Kidney tubule cell (primary cell): ENCODE results near the gene PTCSC3.
"Not testable (repeated sequence)": the region's sequence is repeated elsewhere in the genome, so short reads cannot be mapped to it uniquely, and the experiment has no call there.

ENCODE experiments used
- DNase-seq: peaks from one replicate; pipeline ENCODE4 v3.0.0-alpha.2; 2018; ENCODE audit warnings: low spot score

PTCSC3 gene

DNA sequence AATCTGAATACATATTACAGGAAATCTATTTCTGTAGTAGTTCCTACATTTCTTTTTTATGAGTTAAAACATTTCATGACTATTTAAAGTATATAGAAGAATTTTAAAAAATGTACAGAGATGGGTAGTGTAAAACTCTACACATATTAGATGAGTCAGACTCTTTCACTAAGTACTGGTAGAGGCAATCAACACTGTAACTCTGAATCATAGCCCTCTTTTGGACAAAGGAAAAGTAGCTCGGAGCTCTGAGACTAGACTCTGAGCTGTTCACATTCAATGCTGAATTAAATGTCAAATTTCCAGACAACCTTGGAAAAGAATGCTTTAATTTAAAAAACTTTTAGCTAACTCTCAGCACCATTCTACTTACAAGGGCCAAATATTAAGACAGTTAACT, 3.4 kb downstream of the PTCSC3 start:
- peak; percentile 8 for DNase-seq

DNA sequence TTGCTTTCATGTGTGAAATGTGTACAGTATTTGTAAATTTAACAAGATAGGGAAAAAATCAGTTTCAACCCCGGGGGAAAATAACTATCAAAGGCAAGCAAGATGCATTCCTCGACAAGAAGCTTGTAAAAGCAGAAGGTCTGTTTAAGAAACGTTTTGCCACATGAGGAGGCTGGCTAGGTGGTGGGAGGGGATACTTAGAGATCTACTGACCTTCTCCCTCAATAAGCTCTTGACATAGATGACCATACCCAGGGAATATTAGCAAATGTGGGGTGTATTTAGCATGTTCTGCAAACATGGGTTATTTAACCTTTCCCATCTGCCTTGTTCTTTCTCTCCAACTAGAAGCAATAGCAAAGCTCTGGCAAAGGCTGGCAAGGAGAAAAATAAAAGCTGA, 4.9 kb downstream of the PTCSC3 start:
- DNase-seq = no peak

DNA sequence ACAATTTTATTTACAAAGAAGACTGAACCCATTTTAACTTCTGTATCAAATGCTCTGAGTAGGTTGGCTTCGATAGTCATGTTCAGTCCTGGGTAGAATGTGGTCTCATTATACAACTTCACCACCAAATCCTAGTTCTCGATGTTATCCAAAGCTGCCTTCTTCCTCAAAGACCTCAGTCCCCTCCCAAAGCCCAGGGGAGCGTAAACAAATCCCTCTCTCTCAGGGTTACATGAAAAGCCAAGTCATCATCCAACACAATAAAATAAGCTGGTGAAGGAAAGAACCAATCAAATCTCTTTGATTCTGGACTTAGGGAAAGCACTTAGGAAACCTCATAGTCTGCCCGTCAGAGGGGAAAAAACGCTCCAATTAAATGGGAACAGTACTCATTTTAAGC, 9.1 kb downstream of the PTCSC3 start:
- no peak for DNase-seq

DNA sequence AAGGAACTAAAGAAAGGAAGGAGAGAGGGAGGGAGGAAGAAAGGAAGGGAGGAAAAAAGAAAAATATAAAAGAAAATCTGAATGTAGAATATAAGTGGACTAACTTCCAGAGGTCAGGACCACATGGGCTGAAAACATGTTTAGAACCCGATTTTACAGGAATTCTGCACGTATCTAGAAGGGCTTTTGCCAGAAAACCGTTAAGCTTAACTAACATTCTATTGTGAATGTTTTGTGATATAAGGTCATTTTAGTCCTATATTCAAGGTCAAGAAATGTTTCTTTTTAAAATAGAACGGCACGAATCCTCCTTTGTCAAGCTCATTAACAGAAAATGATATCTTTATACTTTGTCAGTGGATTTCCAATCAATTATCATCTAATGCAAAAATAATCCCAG, 13.1 kb downstream of the PTCSC3 start:
- no peak for DNase-seq

DNA sequence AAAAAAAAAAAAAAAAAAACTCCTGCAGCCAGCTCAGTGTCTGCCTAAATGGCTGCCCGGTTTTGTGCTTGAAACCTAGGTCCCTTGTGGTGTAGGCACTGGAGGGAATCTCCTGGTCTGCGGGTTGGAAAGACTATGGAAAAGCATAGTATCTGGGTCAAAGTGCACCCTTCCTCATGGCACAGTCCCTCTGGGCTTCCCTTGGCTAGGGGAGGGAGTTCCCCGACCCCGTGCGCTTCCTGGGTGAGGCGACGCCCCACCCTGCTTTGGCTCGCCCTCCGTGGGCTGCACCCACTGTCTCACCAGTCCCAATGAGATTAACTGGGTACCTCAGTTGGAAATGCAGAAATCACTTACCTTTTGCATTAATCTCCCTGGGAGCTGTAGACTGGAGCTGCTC, 14.3 kb downstream of the PTCSC3 start:
- no peak for DNase-seq

DNA sequence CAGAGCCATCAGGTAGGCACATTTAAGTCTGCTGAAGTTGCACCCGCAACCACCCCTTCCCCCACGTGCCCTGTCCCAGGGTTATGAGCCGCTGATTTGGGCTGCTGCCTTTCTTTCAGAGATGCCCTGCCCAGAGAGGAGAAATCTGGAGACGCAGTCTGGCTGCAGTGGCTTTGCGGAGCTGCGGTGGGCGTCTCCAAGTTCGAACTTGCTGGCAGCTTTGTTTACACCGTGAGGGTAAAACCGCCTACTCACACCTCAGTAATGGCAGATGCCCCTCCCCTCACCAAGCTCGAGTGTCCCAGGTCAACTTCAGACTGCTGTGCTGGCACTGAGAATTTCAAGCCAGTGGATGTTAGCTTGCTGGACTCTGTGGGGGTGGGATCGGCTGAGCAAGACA, 14.7 kb downstream of the PTCSC3 start:
- peak; percentile 23 for DNase-seq

DNA sequence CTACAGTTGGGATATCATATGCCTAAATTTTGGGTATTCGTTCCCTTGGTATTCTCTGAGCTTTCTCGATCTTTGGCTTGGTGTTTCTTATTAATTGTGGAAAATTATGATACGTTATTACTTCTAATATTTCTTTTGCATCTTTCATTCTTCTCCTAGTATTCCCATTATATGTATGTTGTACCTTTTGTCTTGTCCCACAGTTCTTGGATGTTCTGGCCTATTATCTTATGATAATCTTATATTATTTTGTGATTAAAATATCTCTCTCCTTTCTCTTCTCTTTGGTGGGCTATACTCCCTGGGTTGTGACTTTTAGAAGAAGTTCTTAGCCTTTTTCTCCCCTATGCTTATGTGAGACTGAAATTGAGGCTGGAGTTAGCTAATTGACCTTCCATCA, 25.2 kb downstream of the PTCSC3 start:
- DNase-seq = no peak

DNA sequence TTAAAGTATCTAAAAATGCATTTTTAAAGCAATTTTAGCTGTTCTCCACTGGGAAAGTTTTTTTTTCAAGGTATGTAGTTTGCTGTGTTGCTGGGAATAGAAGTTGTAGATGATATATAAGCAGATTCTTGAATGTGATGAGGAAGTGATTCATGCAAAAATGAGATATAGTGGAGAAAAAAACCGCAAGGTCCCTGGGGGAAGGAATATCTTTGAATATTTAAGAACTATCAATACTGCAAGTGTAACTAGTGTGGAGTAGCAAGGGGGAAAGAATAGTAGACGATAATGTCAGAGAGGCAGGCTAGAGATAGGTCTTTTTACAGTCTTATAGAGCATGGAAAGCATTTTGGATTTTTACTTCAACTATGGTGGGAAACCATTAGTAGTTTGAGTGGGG, 42.5 kb downstream of the PTCSC3 start:
- no peak for DNase-seq

DNA sequence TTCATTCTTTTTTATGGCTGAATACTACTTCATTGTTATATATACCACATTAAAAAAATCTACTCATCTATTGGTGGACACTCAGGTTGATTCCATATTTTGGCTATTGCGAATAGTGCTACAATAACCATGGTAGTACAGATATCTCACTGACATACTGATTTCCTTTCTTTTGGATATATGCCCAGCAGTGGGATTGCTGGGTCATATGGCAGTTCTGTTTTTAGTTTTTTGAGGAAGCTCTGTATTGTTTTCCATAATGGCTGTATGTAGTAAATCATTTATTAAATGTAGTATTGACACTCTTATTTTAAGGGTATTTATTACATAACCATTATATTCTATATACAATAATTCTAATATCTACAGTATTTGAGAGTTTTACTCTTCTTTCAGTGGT, 43.7 kb downstream of the PTCSC3 start:
- no peak for DNase-seq

DNA sequence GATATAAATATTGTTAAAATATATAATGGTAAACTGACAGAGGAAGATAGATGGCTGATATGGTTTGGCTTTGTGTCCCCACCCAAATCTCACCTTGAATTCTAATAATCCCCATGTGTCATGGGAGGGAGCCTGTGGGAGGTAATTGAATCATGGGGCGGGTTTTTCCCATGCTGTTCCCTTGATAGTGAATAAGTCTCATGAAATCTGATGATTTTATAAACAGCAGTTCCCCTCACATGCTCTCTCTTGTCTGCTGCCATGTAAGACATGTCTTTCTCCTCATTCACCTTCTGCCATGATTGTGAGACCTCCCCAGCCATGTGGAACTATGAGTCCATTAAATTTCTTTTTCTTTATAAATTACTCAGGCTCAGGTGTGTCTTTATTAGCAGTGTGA, 46.3 kb downstream of the PTCSC3 start:
- no peak for DNase-seq

DNA sequence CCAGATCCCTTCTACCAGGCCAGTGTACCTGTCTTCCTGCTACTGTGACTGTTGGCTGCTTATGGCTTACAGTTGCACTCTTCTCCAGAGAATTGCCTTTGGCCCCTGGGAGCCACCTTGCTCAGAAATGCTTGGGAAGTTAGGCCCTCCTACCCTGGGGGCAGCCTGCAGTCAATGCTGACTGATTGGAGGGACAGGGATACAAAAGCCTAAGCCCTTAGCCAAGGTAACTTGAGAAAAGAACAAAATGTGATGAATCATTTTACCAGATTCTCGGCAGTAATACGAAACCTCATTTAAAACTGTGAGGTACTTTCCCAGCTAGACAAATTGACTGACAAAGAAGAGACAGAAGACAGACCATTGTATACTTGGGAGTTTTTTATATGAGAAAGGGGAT, 47.3 kb downstream of the PTCSC3 start:
- DNase-seq = peak; percentile 37

DNA sequence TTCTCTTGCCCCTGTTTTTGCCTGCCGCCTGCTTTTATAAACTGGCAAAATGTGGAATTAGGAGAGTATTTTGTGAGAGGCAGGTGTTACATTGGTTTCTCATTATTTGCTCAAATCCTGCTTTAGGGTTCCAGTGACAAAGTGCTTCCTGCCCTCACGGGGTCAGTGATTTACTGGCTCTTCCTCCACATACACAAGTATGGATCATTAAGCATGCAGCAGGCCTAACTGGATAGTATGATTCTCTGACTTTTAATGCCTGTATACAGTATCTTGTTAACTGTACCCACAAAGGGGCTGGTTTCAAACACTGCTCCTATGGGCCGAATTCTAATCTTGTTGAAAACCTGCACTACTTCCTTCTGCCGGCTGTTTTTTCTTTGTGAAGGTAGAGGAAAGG, 63.2 kb downstream of the PTCSC3 start:
- DNase-seq = peak; percentile 27

DNA sequence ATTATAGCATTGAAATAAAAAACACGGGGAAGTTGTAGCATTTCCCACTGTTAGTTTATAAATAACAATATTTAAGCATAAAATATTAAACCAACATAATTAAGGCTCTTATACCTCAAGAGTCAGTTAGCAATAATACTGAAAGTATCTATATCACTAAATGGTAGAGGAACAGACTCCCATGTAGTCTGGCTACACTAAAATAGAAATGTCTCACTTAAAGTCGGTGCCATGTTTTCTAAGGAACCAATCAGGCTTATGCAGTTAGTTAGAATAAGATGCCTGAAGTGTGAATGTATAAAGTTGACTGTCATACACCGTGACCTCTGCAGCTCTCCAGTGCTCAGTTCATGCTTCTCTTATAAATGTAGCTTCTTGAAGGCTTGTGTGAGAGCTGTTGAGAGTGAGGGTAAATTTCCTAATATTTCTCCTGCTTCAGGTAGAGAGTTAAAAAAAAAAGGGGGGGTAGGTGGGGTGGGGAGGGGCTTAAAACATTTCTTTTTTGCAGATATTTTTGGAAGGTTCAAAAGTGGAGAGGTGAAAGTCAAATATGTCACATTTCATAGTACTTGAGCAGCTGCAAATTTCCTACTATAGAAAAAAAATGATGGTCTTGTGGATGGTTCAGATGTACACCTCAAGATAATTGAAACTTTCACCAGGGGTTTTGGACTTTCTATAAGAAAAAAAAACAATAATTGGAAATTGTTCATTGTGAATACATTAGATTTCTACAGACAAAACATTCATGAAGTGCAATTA, 64.5 kb downstream of the PTCSC3 start:
- DNase-seq = no peak

DNA sequence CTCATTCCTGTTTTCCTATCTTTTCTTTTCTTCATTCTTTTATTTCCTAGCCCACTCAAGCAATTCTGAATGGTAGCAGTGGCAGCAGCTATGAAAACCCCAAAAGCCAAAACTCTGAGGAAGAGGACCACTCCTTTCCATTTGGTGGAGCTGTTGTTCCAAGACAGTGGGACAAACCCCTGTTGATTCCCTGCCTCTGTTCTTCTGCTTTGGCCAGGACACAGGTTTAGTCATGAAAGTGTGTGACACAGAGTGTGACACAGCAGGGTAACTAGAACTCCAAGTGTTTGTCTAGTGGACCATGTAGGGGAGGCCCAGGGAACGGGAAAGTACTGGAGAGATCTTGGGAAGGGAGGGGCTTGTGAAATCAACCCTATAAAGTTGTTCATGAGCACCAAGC, 71.1 kb downstream of the PTCSC3 start:
- peak; percentile 91 for DNase-seq

DNA sequence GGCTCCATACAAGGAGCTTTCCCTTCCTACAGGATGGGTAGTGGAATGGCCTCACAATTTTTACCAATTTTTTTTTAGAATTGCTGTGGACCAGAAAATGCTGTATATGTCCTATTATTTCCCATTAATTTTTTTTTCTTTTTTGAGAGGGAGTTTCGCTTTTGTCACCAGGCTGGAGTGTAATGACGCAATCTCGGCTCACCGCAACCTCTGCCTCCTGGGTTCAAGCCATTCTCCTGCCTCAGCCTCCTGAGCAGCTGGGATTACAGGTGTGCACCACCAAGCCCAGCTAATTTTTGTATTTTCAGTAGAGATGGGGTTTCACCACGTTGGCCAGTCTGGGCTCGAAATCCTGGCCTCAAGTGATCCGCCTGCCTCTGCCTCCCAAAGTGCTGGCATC, 72.3 kb downstream of the PTCSC3 start:
- DNase-seq = not testable (repeated sequence)

DNA sequence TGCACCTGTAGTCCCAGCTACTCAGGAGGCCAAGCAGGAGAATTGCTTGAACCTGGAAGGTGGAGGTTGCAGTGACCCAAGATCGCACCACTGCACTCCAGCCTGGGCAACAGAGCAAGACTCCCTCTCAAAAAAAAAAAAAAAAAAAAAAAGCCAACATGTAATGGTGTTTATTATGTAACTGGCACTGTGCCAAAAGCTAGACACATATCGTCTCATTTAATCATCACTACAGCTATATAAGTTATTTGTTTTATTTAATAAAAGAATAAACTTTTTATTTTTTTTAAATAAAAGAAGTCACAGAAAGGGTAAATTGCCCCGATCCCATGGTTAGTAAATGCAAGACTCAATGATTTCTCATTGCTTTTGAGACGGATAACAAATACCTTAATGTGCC, 76.9 kb downstream of the PTCSC3 start:
- no peak for DNase-seq

DNA sequence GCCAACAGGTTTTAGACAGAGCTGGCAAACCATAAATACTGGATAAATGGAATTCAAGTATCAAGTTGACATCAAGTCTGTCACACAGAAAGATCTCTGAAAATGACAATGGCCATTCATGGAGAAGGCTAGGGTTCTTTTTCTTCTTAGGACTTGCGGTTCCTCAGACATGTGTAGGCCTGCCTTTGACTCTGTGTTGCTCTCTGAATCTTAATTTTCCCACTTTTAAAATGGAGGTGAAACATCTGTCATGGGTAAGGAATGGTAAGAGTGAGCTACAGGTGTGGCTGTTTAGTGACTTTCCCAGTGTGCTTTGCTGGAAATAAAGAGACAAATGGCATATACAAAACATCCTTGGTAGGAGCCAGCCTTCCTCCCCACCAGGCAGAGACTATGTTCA, 79.2 kb downstream of the PTCSC3 start:
- no peak for DNase-seq

DNA sequence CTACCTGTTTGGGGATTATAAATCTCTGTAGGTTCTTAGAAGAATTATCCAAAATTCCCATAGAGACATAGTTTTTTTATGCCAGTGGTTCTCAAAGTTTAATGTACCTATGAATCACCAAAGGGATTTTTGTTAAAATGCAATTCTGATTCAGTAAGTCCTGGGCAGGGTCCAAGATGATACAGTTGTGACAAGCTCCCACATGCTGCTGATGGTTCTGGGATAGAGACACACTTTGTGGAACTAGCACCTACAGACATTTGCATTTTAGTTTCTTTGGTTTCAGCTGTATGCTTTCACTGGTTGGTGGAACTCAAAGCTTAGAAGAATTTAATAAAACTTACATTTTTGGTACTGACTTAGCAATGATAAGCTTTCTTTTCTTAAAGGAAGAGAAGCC, 80.4 kb downstream of the PTCSC3 start:
- DNase-seq = peak; percentile 10

DNA sequence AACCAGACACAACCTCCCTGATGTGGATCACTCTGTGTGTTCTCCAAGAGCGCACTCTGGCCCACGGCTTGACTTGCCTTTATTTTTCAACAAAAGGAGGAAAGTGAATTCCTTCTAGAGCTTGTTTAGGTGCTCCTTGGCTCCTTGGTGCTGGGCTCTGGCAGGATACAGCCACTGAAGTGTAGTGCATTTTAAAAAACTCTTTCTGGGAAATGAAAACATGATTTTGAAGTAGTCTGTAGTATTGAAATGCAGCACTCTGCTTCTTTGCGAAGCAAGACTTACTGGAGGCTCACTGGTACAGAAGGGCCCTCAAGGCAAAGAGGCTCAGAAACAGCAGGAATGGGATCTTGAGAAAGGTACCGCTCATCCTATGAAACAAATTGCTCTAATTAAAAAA, 81.6 kb downstream of the PTCSC3 start:
- DNase-seq = no peak

DNA sequence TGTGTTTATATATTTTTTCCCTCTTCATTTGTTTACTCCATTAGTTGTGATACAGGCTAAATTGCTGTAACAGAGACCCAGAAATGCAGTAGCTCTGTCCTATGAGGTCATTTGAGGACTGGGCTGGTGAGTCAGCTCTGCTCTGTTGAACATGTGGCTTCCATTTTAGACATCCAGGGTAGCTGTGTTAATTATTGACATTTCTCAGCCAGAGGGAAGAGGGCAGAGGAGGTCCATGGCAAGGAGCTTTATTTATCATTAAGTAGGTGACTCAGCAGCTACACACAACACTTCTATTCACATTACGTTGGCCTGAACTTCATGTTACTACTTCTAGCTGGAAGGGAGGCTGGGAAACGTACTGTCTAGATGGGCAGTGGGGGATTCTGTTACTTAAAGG, 85.4 kb downstream of the PTCSC3 start:
- DNase-seq = peak; percentile 99

DNA sequence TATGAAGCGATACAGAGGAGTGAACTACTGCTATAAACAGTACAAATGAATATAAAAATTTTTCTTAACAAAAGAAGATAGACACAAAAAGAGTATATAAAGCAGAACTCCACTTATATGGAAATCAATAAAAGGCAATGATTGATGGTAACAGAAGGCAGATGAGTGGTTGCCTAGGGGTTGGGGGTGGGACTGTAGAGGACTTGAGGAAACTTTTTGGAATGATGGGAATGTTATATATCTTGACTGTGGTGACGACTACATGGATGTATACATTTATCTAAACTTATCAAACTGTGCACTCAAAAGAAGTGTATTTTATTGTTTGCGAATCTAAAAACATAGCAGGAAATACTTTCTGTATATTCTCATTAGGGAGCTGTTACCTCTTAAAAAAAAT, 89.1 kb downstream of the PTCSC3 start:
- DNase-seq = no peak

DNA sequence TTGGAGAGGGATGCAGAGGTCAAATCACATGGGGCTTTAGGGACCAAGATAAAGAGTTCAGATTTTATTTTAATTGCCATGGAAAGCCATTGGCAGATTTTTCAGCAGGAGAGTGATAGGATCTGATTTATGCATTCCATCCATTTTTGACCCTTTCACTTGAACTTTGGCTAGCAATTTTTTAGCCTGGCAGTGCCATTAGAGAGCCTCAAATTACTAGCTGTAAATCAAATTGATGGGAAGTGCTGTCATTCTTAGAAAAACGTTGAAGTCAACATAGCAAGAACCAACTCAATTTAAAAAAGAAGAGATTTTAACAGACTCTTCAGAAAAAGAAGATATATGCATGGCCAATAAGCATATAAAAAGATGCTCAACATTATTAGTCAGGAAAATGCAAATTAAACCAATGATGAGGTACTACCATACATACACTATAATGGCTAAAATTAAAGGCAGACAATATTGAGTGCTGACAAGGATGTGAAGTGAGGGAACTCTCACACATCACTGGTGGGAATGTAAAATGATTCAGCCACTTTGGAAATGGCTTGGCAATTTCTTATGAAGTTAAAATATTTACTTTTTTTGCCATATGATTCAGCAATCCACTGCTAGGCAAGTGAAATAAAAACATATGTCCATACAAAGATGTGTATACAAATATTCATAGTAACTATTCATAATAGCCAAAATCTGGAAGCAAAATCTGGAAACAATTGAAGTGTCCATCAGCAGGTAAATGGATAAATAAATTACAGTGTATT, 89.7 kb downstream of the PTCSC3 start:
- DNase-seq = no peak

DNA sequence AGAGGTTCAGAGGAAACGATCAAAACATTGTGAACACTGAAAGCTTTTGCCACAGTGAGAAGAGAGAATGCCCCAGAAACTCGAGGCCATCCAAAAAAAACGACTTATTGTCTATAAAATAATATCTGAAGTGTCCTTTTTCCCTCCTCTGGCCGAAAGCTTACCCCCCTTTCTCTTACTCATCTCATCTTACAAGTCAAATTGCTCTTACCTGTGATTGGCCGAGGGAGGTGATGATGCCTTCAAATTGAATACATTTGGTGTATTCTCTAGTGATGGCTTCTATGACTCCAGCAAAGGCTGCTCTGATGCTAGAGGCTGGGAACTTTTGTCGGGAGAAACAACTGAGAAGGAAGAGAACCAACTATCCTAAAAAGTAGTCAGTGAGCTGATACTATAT, 90.7 kb downstream of the PTCSC3 start:
- no peak for DNase-seq
